ENCODE data around the gene CCDC177.

DNA sequence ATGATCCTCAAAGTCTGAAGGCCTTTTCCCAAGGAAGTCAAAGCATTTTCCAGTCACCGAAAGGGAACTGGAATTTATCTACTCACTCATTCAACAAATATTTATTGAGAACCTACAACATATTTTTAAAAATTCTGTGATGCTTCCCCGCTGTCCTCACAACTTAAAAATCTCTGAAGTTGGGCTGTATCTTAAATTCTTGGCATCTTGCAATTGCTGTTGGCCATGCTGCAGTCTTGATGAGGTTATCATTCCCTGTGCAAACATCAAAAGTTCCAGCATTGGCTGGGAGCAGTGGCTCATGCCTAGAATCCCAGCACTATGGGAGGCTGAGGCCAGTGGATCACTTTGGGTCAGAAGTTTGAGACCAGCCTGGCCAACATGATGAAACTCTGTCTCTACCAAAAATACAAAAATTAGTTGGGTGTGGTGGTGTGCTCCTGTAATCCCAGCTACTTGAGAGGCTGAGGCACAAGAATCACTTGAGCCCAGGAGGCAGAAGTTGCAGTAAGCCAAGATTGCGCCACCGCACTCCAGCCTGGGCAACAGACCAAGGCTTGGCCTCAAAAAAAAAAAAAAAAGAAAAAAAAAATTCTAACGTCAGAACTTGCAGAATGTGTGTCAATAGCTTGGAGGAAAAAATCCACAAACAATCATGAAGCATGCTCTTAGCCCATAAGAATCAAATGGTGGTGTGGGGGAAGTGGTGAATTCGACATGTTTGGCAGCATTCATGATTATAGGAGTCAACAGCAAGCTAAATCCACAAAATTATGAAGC is 34.9 kb downstream of the CCDC177 start:
- TF ChIP-seq CTCF (IDR thresholded peaks at IDR 0.05) (no peak), POLR2A (IDR thresholded peaks at IDR 0.05) (no peak)

All from stomach (tissue), 4 donors.